Lower lobe of right lung (tissue), 2 donors: ENCODE measurements around the gene KCNK13. TPM values are rescaled to one million over a fixed set of nuclear protein-coding genes. Genes with fewer than 3 reads are reported as not detected.

Experiments
- ATAC-seq, 2 donors: fragments of 200-7000 bp; cut with Tn5 transposase; one replicate each; pipeline ENCODE4 v1.9.1; 2020 to 2022; ENCODE audit warnings: mild to moderate bottlenecking in 2 of 2, moderate library complexity in 2 of 2
- DNase-seq: peaks from one replicate; pipeline ENCODE4 v3.0.0-alpha.2; 2020
- H3K27ac ChIP-seq: fragments of 200-600 bp; one replicate; pipeline ENCODE4 v1.8.0; 2022
- H3K27me3 ChIP-seq: fragments of 200-600 bp; one replicate; pipeline ENCODE4 v1.8.0; 2022; ENCODE audit warnings: low read depth
- H3K36me3 ChIP-seq: fragments of 200-600 bp; one replicate; pipeline ENCODE4 v1.8.0; 2022; ENCODE audit warnings: mild to moderate bottlenecking
- H3K4me1 ChIP-seq: fragments of 200-600 bp; one replicate; pipeline ENCODE4 v1.8.0; 2022
- H3K4me3 ChIP-seq: fragments of 200-600 bp; one replicate; pipeline ENCODE4 v1.8.0; 2022; ENCODE audit warnings: mild to moderate bottlenecking
- H3K9me3 ChIP-seq: fragments of 200-600 bp; one replicate; pipeline ENCODE4 v1.8.0; 2022
- CTCF ChIP-seq: fragments of 200-600 bp; IDR thresholded peaks from one replicate; pipeline ENCODE4 v1.8.0; 2022; ENCODE audit warnings: antibody characterized with exemption, mild to moderate bottlenecking
- intact Hi-C: fragments of 100-400 bp; cut with DNase I; formaldehyde crosslinking; loops from one replicate; pipeline ENCODE4 v1.11.0; 2022
- total RNA-seq: library from RNA; stranded (reverse); fragmentation: NEBNext Ultra II Directional; extraction: Animal tissue kit (Norgen Biotek cat#: 25700); gene quantifications from one replicate; pipeline ENCODE4 v1.2.1, GENCODE V29; 2021
- donor health status: DM: no; HTN: yes; CAD: no; lungs with severe emphysema.

The KCNK13 gene
- total RNA-seq, 1 donor from 2014 or later: 1.2 TPM

GRCh38 chr14:90168425-90169105 lies 106.8 kb downstream of the KCNK13 start:
- no peak overlapping the region for H3K27ac ChIP-seq
- intact Hi-C loops: no loop called here
- no peaks in the 10 kb centered on the region for H3K9me3 ChIP-seq
- ATAC-seq: no peak
- H3K27me3 ChIP-seq: peaks cover 4% of the 10 kb centered on the region
- TF ChIP-seq CTCF: no peak
- DNase-seq: no peak
- H3K36me3 ChIP-seq: no peaks in the 10 kb centered on the region
- H3K4me3 ChIP-seq: no peak overlapping the region
- no peaks in the 10 kb centered on the region for H3K4me1 ChIP-seq

GRCh38 chr14:90175631-90176030 lies 113.8 kb downstream of the KCNK13 start:
- Histone ChIP-seq H3K9me3 (no peaks in the 10 kb centered on the region), H3K4me1 (no peaks in the 10 kb centered on the region), H3K4me3 (no peak overlapping the region), H3K36me3 (no peaks in the 10 kb centered on the region), H3K27me3 (peaks cover 5% of the 10 kb centered on the region), H3K27ac (no peak overlapping the region)
- DNase-seq (no peak), ATAC-seq (no peak)
- intact Hi-C loops: no loop called here
- TF ChIP-seq CTCF: no peak

GRCh38 chr14:90177539-90178189 lies 115.9 kb downstream of the KCNK13 start:
- no peaks in the 10 kb centered on the region for H3K4me1 ChIP-seq
- H3K27me3 ChIP-seq: peaks cover 5% of the 10 kb centered on the region
- H3K36me3 ChIP-seq: no peaks in the 10 kb centered on the region
- intact Hi-C loops: no loop called here
- no peak overlapping the region for H3K4me3 ChIP-seq
- TF ChIP-seq CTCF: no peak
- no peaks in the 10 kb centered on the region for H3K9me3 ChIP-seq
- H3K27ac ChIP-seq: no peak overlapping the region
- DNase-seq (no peak), ATAC-seq (no peak)

GRCh38 chr14:90179357-90179756 lies 117.6 kb downstream of the KCNK13 start:
- Histone ChIP-seq H3K36me3 (no peaks in the 10 kb centered on the region), H3K9me3 (no peaks in the 10 kb centered on the region), H3K27ac (no peak overlapping the region), H3K27me3 (no peaks in the 10 kb centered on the region), H3K4me3 (no peak overlapping the region), H3K4me1 (no peaks in the 10 kb centered on the region)
- TF ChIP-seq CTCF: no peak
- intact Hi-C loops: no loop called here
- ATAC-seq: no peak
- no peak for DNase-seq

- intact Hi-C loops: no loop called here
- no peaks in the 10 kb centered on the region for H3K36me3 ChIP-seq
- H3K27ac ChIP-seq: no peak overlapping the region
- no peaks in the 10 kb centered on the region for H3K27me3 ChIP-seq
- TF ChIP-seq CTCF: no peak
- H3K4me3 ChIP-seq: no peak overlapping the region
- no peaks in the 10 kb centered on the region for H3K4me1 ChIP-seq
- no peaks in the 10 kb centered on the region for H3K9me3 ChIP-seq
- DNase-seq (no peak), ATAC-seq (no peak)
Observed at GRCh38 chr14:90179809-90180779, 118.3 kb downstream of the KCNK13 start.
